HG03108 (cell line): ENCODE results near the gene RUNDC1.
"Not testable (repeated sequence)": the region's sequence is repeated elsewhere in the genome, so short reads cannot be mapped to it uniquely, and the experiment has no call there.

Experiments
- ATAC-seq: cut with Tn5 transposase; IDR thresholded peaks from one replicate; pipeline ENCODE4 v1.9.1; 2021; ENCODE audit warnings: moderate library complexity; ENCODE audit not compliant: unreplicated experiment

RUNDC1 gene

GRCh38 chr17:42989726-42990652 is 9.6 kb downstream of the RUNDC1 start:
- no peak for ATAC-seq

- no peak for ATAC-seq
These were observed 11.1 kb downstream of the RUNDC1 start for GRCh38 chr17:42991471-42991870.

GRCh38 chr17:42992872-42993271 is 12.5 kb downstream of the RUNDC1 start:
- no peak for ATAC-seq

GRCh38 chr17:42993913-42994312 is 13.5 kb downstream of the RUNDC1 start:
- ATAC-seq, result not testable (repeated sequence)

- no peak for ATAC-seq
These were observed 17.1 kb downstream of the RUNDC1 start for GRCh38 chr17:42997390-42997983.

- ATAC-seq, result peak; percentile 92
These were observed 17.9 kb downstream of the RUNDC1 start, which contains the start of gene RPL27 for GRCh38 chr17:42997984-42998938. Gene RPL27, plus strand, starts transcription at chr17:42998419. Its CDS starts 332 bp downstream, at chr17:42998751.

GRCh38 chr17:42999003-42999525 is 18.7 kb downstream of the RUNDC1 start:
- no peak for ATAC-seq

GRCh38 chr17:43000894-43001293 is 20.5 kb downstream of the RUNDC1 start:
- not testable (repeated sequence) for ATAC-seq

- ATAC-seq, result no peak
These were observed 23.3 kb downstream of the RUNDC1 start for GRCh38 chr17:43003542-43004172.

GRCh38 chr17:43006639-43007551 is 26.5 kb downstream of the RUNDC1 start, which contains the start of gene IFI35:
Gene IFI35, plus strand, starts transcription at chr17:43006784. Its CDS starts 164 bp downstream, at chr17:43006948.
- peak; percentile 81 for ATAC-seq

- ATAC-seq, result no peak
These were observed 30.4 kb downstream of the RUNDC1 start for GRCh38 chr17:43010667-43011308.

GRCh38 chr17:43011728-43012472 is 31.5 kb downstream of the RUNDC1 start:
- no peak for ATAC-seq

GRCh38 chr17:43013296-43013695 is 32.9 kb downstream of the RUNDC1 start:
- no peak for ATAC-seq

GRCh38 chr17:43014020-43014648 is 33.8 kb downstream of the RUNDC1 start:
- ATAC-seq, result no peak

- no peak for ATAC-seq
These were observed 34.5 kb downstream of the RUNDC1 start for GRCh38 chr17:43014649-43015542.

- no peak for ATAC-seq
These were observed 35.2 kb downstream of the RUNDC1 start for GRCh38 chr17:43015579-43015978.
